ENCODE data around the gene PRMT7.

PRMT7 gene

DNA sequence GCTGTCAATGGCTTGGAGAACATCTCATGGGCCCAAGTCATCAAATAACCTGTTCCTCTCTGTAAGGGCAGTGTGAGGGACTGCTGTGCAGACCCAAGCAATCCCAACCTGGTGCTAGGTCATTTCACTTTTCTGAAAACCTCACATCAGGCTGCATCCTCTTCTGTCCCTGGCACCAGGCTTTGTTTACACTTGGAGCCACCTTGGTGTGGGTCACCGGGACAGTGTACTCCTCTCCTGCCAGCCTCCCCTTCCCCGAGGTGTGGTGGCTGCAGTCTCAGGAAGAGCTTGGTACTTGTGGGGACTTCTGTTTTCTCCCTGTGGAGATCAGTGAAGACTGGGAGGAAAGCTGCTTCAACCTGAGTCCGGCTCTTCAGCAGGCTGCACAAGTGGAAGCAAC lies 12.5 kb upstream of the PRMT7 start:
- TF ChIP-seq EZH2 (IDR thresholded peaks at IDR 0.05; ENCODE audit: borderline replicate concordance, low read depth, low read length, severe bottlenecking): no peak
- TF ChIP-seq, protein P1, sequence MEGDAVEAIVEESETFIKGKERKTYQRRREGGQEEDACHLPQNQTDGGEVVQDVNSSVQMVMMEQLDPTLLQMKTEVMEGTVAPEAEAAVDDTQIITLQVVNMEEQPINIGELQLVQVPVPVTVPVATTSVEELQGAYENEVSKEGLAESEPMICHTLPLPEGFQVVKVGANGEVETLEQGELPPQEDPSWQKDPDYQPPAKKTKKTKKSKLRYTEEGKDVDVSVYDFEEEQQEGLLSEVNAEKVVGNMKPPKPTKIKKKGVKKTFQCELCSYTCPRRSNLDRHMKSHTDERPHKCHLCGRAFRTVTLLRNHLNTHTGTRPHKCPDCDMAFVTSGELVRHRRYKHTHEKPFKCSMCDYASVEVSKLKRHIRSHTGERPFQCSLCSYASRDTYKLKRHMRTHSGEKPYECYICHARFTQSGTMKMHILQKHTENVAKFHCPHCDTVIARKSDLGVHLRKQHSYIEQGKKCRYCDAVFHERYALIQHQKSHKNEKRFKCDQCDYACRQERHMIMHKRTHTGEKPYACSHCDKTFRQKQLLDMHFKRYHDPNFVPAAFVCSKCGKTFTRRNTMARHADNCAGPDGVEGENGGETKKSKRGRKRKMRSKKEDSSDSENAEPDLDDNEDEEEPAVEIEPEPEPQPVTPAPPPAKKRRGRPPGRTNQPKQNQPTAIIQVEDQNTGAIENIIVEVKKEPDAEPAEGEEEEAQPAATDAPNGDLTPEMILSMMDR (IDR thresholded peaks at IDR 0.05; ENCODE audit: borderline replicate concordance, extremely low read depth, low read length, poor library complexity, severe bottlenecking): no peak
- Histone ChIP-seq H3K79me2 (ENCODE audit: insufficient read depth, low read length) (peaks cover 27% of the 10 kb centered on the region; the same call in 1 of the 2 replicates), H3K9me3 (ENCODE audit: insufficient read depth, low read length, severe bottlenecking) (no peaks in the 10 kb centered on the region), H3K27me3 (ENCODE audit: insufficient read depth, low read length, poor library complexity) (no peaks in the 10 kb centered on the region), H4K20me1 (ENCODE audit: insufficient read depth, low read length) (peaks cover 20% of the 10 kb centered on the region; the same call in 1 of the 2 replicates), H3K27ac (ENCODE audit: low read length) (no peak overlapping the region), H3K9ac (ENCODE audit: low read depth, low read length) (no peak overlapping the region), H2AFZ (ENCODE audit: low read depth, low read length) (no peak overlapping the region), H3K4me2 (ENCODE audit: insufficient read depth, low read length) (no peak overlapping the region), H3K36me3 (ENCODE audit: insufficient read depth, low read length) (peaks cover 94% of the 10 kb centered on the region), H3K4me1 (ENCODE audit: insufficient read depth, low read length) (no peaks in the 10 kb centered on the region), H3K4me3 (ENCODE audit: low read depth in 1 of 2, low read length in 2 of 2) (no peak overlapping the region)
- no peak for DNase-seq
- ATAC-seq (ENCODE audit: insufficient read depth, low read depth): no peak

GRCh38 chr16:68298907-68299561 lies 11.8 kb upstream of the PRMT7 start:
- peaks cover 94% of the 10 kb centered on the region for H3K36me3 ChIP-seq (ENCODE audit: insufficient read depth, low read length)
- no peak for DNase-seq

DNA sequence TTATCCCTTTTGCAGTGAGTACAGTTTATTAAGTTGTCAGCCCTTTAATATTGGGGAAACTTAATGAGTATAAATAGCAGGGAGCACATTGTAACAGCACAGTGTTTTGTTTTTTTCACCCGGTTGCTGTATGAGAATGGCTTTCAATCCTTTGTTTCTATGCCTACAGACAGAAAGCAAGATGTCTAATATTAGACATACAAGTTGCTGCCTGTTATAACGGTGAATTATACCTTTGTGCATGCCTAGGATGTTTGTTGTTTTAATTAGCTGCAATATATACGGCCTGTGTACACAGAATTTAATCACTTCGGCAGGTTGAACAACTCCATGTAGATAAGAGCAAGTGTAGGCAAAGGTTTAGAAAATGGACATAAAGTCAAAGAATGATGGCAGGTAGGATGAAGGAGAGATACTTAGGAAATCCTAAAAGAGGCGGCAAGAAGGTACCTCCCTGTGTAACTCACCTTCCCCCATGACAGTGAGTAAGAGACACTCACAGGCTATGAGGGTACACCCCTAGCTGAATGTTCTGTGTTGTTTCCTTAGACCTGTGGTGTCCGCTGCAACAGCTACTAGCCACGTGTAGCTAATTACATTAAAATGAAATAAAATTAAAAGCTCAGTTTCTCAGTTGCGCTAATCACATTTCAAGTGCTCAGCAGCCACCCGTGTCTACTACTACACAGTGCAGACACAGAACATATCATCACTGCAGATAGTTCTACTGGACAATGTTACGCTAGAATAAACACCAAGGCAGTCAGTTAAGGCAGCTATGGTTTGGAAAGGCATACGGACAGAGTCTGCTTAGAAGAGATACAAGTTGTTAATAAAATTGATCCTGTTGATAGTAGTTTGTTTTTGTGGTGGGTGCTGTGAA lies 11.0 kb upstream of the PRMT7 start:
- Histone ChIP-seq H2AFZ (ENCODE audit: low read depth, low read length) (no peak overlapping the region), H3K9me3 (ENCODE audit: insufficient read depth, low read length, severe bottlenecking) (no peaks in the 10 kb centered on the region), H4K20me1 (ENCODE audit: insufficient read depth, low read length) (peaks cover 11% of the 10 kb centered on the region; the same call in 1 of the 2 replicates), H3K4me2 (ENCODE audit: insufficient read depth, low read length) (no peak overlapping the region), H3K4me3 (ENCODE audit: low read depth in 1 of 2, low read length in 2 of 2) (no peak overlapping the region), H3K36me3 (ENCODE audit: insufficient read depth, low read length) (peaks cover 94% of the 10 kb centered on the region), H3K4me1 (ENCODE audit: insufficient read depth, low read length) (no peaks in the 10 kb centered on the region), H3K27me3 (ENCODE audit: insufficient read depth, low read length, poor library complexity) (no peaks in the 10 kb centered on the region), H3K9ac (ENCODE audit: low read depth, low read length) (no peak overlapping the region), H3K27ac (ENCODE audit: low read length) (no peak overlapping the region), H3K79me2 (ENCODE audit: insufficient read depth, low read length) (peaks cover 22% of the 10 kb centered on the region; the same call in 1 of the 2 replicates)
- TF ChIP-seq, protein P1 (IDR thresholded peaks at IDR 0.05; ENCODE audit: borderline replicate concordance, extremely low read depth, low read length, poor library complexity, severe bottlenecking): no peak
- TF ChIP-seq EZH2 (IDR thresholded peaks at IDR 0.05; ENCODE audit: borderline replicate concordance, low read depth, low read length, severe bottlenecking): no peak
- DNase-seq (no peak), ATAC-seq (ENCODE audit: insufficient read depth, low read depth) (no peak)

More at GRCh38 chr16:68298907-68299561, 11.8 kb upstream of the PRMT7 start:
- ATAC-seq (ENCODE audit: insufficient read depth, low read depth): no peak
- Histone ChIP-seq H3K9me3 (ENCODE audit: insufficient read depth, low read length, severe bottlenecking) (no peaks in the 10 kb centered on the region), H3K79me2 (ENCODE audit: insufficient read depth, low read length) (peaks cover 27% of the 10 kb centered on the region; the same call in 1 of the 2 replicates), H3K27me3 (ENCODE audit: insufficient read depth, low read length, poor library complexity) (no peaks in the 10 kb centered on the region), H2AFZ (ENCODE audit: low read depth, low read length) (no peak overlapping the region), H3K4me1 (ENCODE audit: insufficient read depth, low read length) (no peaks in the 10 kb centered on the region), H3K4me2 (ENCODE audit: insufficient read depth, low read length) (no peak overlapping the region), H4K20me1 (ENCODE audit: insufficient read depth, low read length) (peaks cover 15% of the 10 kb centered on the region; the same call in 1 of the 2 replicates), H3K4me3 (ENCODE audit: low read depth in 1 of 2, low read length in 2 of 2) (no peak overlapping the region), H3K27ac (ENCODE audit: low read length) (no peak overlapping the region), H3K9ac (ENCODE audit: low read depth, low read length) (no peak overlapping the region)
- TF ChIP-seq EZH2 (IDR thresholded peaks at IDR 0.05; ENCODE audit: borderline replicate concordance, low read depth, low read length, severe bottlenecking): no peak
- TF ChIP-seq, protein P1 (IDR thresholded peaks at IDR 0.05; ENCODE audit: borderline replicate concordance, extremely low read depth, low read length, poor library complexity, severe bottlenecking): no peak

All from DND-41 (cell line).